HL-60 (cell line): ENCODE results near the gene FRAS1.

Experiments
- DNase-seq, 2 experiments: peaks; one replicate each; pipeline ENCODE4 v3.0.0-alpha.2; 2010 to 2020; ENCODE audit warnings: low read depth in 1 of 2, low spot score in 1 of 2
- H3K27ac ChIP-seq: fragments of 250-450 bp; sonication (Bioruptor Pico); replicated peaks from 2 replicates; pipeline ENCODE4 v1.5.1; 2020; ENCODE audit warnings: mild to moderate bottlenecking, moderate library complexity
- H3K27me3 ChIP-seq: fragments of 250-450 bp; sonication (Bioruptor Pico); 2 replicates; pipeline ENCODE4 v1.5.1; 2021; ENCODE audit warnings: mild to moderate bottlenecking, moderate library complexity; ENCODE audit not compliant: insufficient read depth, poor library complexity, severe bottlenecking
- H3K4me3 ChIP-seq: replicated peaks from 2 replicates; pipeline ENCODE4 v1.5.1; 2011; ENCODE audit warnings: mild to moderate bottlenecking, control low read depth, low read length; ENCODE audit not compliant: insufficient read depth
- CTCF ChIP-seq: IDR thresholded peaks from one replicate; pipeline ENCODE4 v1.5.1; 2011; ENCODE audit warnings: low read length, control low read depth, inconsistent platforms; ENCODE audit not compliant: insufficient read depth
- GABPA ChIP-seq: IDR thresholded peaks from 2 replicates; pipeline ENCODE4 v1.6.1; 2012; ENCODE audit warnings: low read depth
- POLR2AphosphoS5 ChIP-seq: IDR thresholded peaks from 2 replicates; pipeline ENCODE4 v1.6.1; 2012; ENCODE audit warnings: low read depth
- REST ChIP-seq: IDR thresholded peaks from 2 replicates; pipeline ENCODE4 v1.6.1; 2012; ENCODE audit warnings: low read depth; ENCODE audit not compliant: insufficient replicate concordance
- SPI1 ChIP-seq: IDR thresholded peaks from 2 replicates; pipeline ENCODE4 v1.6.1; 2012; ENCODE audit warnings: low read depth, mild to moderate bottlenecking, borderline replicate concordance

The FRAS1 gene

GRCh38 chr4:78477276-78477675 is 420.2 kb downstream of the FRAS1 start:
- H3K27ac ChIP-seq: no peak overlapping the region
- H3K4me3 ChIP-seq: no peak overlapping the region
- no peaks in the 10 kb centered on the region for H3K27me3 ChIP-seq
- DNase-seq: no peak
- TF ChIP-seq REST (no peak), SPI1 (no peak), GABPA (no peak), POLR2AphosphoS5 (no peak), CTCF (no peak)

GRCh38 chr4:78478523-78478922 is 421.4 kb downstream of the FRAS1 start:
- no peak for DNase-seq
- Histone ChIP-seq H3K27ac (no peak overlapping the region), H3K27me3 (no peaks in the 10 kb centered on the region), H3K4me3 (no peak overlapping the region)
- TF ChIP-seq REST (no peak), CTCF (no peak), SPI1 (no peak), POLR2AphosphoS5 (no peak), GABPA (no peak)

- Histone ChIP-seq H3K27me3 (peaks cover 2% of the 10 kb centered on the region), H3K4me3 (no peak overlapping the region)
- no peak for DNase-seq
These were observed 423.2 kb downstream of the FRAS1 start for GRCh38 chr4:78480286-78480685.

More at GRCh38 chr4:78480286-78480685, 423.2 kb downstream of the FRAS1 start:
- no peak overlapping the region for H3K27ac ChIP-seq
- TF ChIP-seq SPI1: no peak
- no peak for TF ChIP-seq GABPA
- no peak for TF ChIP-seq CTCF
- TF ChIP-seq REST: no peak
- no peak for TF ChIP-seq POLR2AphosphoS5
